GM10266 (cell line): Measurements from ENCODE around the gene MYH10.

Experiments used
- DNase-seq: peaks from one replicate; pipeline ENCODE4 v3.0.0; 2012; ENCODE audit errors: extremely low spot score
- TF ChIP-seq, protein P1 (sequence below): IDR thresholded peaks from 2 replicates; pipeline ENCODE4 v1.5.1; 2012; ENCODE audit warnings: mild to moderate bottlenecking, low read depth; ENCODE audit not compliant: control insufficient read depth, insufficient read depth; ENCODE audit errors: missing control alignments

Gene MYH10

GRCh38 chr17:8576559-8577294 lies 53.8 kb downstream of the MYH10 start:
- TF ChIP-seq, protein P1, sequence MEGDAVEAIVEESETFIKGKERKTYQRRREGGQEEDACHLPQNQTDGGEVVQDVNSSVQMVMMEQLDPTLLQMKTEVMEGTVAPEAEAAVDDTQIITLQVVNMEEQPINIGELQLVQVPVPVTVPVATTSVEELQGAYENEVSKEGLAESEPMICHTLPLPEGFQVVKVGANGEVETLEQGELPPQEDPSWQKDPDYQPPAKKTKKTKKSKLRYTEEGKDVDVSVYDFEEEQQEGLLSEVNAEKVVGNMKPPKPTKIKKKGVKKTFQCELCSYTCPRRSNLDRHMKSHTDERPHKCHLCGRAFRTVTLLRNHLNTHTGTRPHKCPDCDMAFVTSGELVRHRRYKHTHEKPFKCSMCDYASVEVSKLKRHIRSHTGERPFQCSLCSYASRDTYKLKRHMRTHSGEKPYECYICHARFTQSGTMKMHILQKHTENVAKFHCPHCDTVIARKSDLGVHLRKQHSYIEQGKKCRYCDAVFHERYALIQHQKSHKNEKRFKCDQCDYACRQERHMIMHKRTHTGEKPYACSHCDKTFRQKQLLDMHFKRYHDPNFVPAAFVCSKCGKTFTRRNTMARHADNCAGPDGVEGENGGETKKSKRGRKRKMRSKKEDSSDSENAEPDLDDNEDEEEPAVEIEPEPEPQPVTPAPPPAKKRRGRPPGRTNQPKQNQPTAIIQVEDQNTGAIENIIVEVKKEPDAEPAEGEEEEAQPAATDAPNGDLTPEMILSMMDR, result no peak
- DNase-seq, result no peak

- TF ChIP-seq, protein P1, result no peak
- no peak for DNase-seq
Measured at GRCh38 chr17:8574687-8575086, 55.8 kb downstream of the MYH10 start.

DNA sequence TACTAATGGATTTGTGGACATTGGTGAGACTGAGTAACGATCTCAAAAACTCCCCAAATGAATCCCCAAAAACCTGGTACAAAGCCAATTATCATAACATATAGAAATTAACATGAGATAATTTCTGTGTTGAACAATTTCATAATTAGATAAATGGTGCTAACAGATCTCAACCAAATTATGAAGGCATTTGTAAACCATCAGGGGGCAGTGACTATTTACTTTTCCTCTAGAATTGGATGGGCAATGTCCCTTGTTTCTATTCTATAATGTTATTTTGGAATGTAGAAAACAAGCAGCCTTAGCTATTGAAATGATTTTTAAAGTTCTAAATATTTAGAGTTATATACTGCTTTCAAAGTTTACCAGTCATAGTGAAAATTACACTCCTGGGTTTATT lies 57.8 kb downstream of the MYH10 start:
- no peak for DNase-seq
- TF ChIP-seq, protein P1, result peak; percentile 33

GRCh38 chr17:8563981-8564602 lies 66.4 kb downstream of the MYH10 start:
- TF ChIP-seq, protein P1, result no peak
- DNase-seq, result no peak

GRCh38 chr17:8563024-8563776 lies 67.3 kb downstream of the MYH10 start:
- DNase-seq, result no peak
- TF ChIP-seq, protein P1, result no peak

GRCh38 chr17:8558144-8558543 lies 72.4 kb downstream of the MYH10 start:
- no peak for DNase-seq

More at GRCh38 chr17:8558144-8558543, 72.4 kb downstream of the MYH10 start:
- TF ChIP-seq, protein P1, result no peak
